ENCODE data around the gene AIG1.

DNA sequence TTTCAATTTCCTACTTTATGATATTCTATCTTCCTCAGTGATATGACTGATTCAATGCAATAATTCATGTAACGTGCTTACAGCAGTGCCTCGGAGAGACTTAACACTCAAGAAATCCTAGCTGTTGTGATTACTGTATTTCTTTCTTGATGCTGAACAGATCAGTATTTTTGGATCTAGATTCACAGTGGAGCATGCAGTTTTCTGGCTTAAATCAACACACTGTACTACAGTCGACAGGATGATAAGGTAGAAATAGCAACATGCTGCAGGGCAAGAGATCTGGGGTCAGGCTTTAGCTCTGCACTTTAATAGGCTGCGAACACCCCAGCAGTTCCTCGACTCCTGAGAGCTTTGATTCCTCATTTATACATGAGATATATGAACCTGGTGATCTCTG is 161.0 kb downstream of the AIG1 start:
- TF ChIP-seq, protein P1, sequence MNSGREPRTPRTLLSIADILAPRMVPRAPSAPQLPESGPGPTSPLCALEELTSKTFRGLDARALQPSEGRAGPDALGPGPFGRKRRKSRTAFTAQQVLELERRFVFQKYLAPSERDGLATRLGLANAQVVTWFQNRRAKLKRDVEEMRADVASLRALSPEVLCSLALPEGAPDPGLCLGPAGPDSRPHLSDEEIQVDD (CRISPR knock-in tag; IDR thresholded peaks at IDR 0.05; ENCODE audit: borderline replicate concordance): no peak
- TF ChIP-seq SP1 (IDR thresholded peaks at IDR 0.05) (no peak), SP1 (CRISPR knock-in tag; IDR thresholded peaks at IDR 0.05) (no peak), ZNF143 (CRISPR knock-in tag; IDR thresholded peaks at IDR 0.05) (no peak), KLF12 (CRISPR knock-in tag; IDR thresholded peaks at IDR 0.05; ENCODE audit: borderline replicate concordance) (no peak), GABPA (IDR thresholded peaks at IDR 0.05; ENCODE audit: low read depth, low read length) (no peak), GABPA (CRISPR knock-in tag; IDR thresholded peaks at IDR 0.05; ENCODE audit: low read depth) (no peak)
- TF ChIP-seq, protein P2, sequence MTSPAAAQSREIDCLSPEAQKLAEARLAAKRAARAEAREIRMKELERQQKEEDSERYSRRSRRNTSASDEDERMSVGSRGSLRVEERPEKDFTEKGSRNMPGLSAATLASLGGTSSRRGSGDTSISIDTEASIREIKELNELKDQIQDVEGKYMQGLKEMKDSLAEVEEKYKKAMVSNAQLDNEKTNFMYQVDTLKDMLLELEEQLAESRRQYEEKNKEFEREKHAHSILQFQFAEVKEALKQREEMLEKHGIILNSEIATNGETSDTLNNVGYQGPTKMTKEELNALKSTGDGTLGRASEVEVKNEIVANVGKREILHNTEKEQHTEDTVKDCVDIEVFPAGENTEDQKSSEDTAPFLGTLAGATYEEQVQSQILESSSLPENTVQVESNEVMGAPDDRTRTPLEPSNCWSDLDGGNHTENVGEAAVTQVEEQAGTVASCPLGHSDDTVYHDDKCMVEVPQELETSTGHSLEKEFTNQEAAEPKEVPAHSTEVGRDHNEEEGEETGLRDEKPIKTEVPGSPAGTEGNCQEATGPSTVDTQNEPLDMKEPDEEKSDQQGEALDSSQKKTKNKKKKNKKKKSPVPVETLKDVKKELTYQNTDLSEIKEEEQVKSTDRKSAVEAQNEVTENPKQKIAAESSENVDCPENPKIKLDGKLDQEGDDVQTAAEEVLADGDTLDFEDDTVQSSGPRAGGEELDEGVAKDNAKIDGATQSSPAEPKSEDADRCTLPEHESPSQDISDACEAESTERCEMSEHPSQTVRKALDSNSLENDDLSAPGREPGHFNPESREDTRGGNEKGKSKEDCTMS (CRISPR knock-in tag; conservative IDR thresholded peaks at IDR 0.05): no peak

All from HepG2 (cell line).